Measurements from ENCODE around the gene MKS1. TPM values are rescaled to one million over a fixed set of nuclear protein-coding genes. Genes with fewer than 3 reads are reported as not detected.
A peak's percentile ranks its signal among the peaks of the same experiment; 100 is the strongest.

Gene MKS1
- total and polyA plus RNA-seq, 10 of the 15 experiments (the other 5 are each of a cell fraction or from before 2014, with no cell fraction given): 5.7 to 21.4 (median 13.9) TPM

DNA sequence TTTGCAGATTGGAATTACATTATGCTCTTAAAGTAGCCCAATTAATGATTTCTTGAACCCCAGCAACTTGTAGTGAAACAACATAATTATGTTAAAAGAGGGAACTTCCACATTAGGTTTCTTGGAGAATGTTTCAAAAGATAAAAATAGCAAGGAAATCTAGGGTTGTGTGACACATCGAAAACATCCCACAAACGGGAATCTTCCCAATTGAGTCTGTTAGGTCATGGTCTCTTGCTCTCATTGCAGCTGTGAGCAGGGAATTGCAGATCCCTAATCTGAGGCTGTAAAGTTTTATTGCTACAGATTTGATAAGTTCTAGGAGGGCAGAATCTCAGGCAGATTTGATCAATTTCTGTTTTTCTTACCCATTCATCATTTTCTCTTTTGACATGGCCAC lies 12.6 kb upstream of the MKS1 start:
- intact Hi-C loops (cut with micrococcal nuclease; ENCODE audit: unreplicated experiment) (no loop called here), in situ Hi-C loops (cut with MboI) (no loop called here)
- Histone ChIP-seq H3K9me3 (replicated peaks; ENCODE audit: control insufficient read depth, insufficient read depth, low read length) (no peaks in the 10 kb centered on the region; the same call in 2 of the 3 replicates), H4K20me1 (ENCODE audit: control insufficient read depth, insufficient read depth) (no peaks in the 10 kb centered on the region), H3K4me2 (ENCODE audit: control insufficient read depth, insufficient read depth) (0 out of 2 replicates have a peak overlapping the region, but pooled peaks have one; percentile 95), H3K4me3 (no peak overlapping the region), H3K79me2 (ENCODE audit: control insufficient read depth, insufficient read depth, low read length) (no peaks in the 10 kb centered on the region), H2AFZ (ENCODE audit: control insufficient read depth, low read depth, low read length) (no peak overlapping the region), H3K9ac (ENCODE audit: control insufficient read depth, insufficient read depth, low read length) (no peak overlapping the region), H3K4me1 (ENCODE audit: control insufficient read depth, insufficient read depth, low read length) (peaks cover 21% of the 10 kb centered on the region), H3K36me3 (ENCODE audit: control insufficient read depth in 2 of 2, insufficient read depth in 2 of 2, low read length in 1 of 2) (no peaks in the 10 kb centered on the region), H3K27me3 (replicated peaks in 1 of 2; ENCODE audit: control insufficient read depth in 2 of 2, insufficient read depth in 2 of 2, low read length in 1 of 2) (no peaks in the 10 kb centered on the region), H3K27ac (ENCODE audit: control insufficient read depth, insufficient read depth) (no peak overlapping the region)
- FAIRE-seq (no peak), ATAC-seq (no peak), DNase-seq (ENCODE audit: low read depth, low spot score) (no peak)
- ChIA-PET CTCF (interaction anchor here (0.8 to 7.0 kb wide), 6 partner anchors 10 to 86 kb away, joined by 3 to 78 read pairs (median 6); partner anchors contain the start of gene MKS1), RAD21 (ENCODE audit: unreplicated experiment) (interaction anchor here (1.0 to 1.7 kb wide), 7 partner anchors 11 to 186 kb away, joined by 3 to 13 read pairs (median 7); partner anchors contain the start of gene MKS1), SMC1A (ENCODE audit: uncharacterized antibody, unreplicated experiment) (interaction anchor here (1.0 to 4.2 kb wide), 11 partner anchors 10 to 188 kb away, joined by 3 to 26 read pairs (median 5); partner anchors contain the start of gene MKS1), POLR2A (interaction anchor here (0.7 to 4.0 kb wide), 5 partner anchors 12 to 113 kb away, joined by 3 to 25 read pairs (median 6); partner anchors contain the start of gene MKS1)
- WGBS (ENCODE audit: insufficient coverage, insufficient replicate concordance, low lambda C conversion rate, missing lambda C conversion rate): 70% methylated on average over 2 of the region's 2 CpGs
- TF ChIP-seq FOS (IDR thresholded peaks at IDR 0.05; ENCODE audit: borderline replicate concordance, extremely low read depth, insufficient read length) (no peak), RAD51 (IDR thresholded peaks at IDR 0.05) (no peak), JUND (IDR thresholded peaks at IDR 0.05; ENCODE audit: low read depth, low read length) (no peak), DPF2 (IDR thresholded peaks at IDR 0.05) (no peak), KAT2A (conservative IDR thresholded peaks at IDR 0.05; ENCODE audit: control insufficient read depth, low read depth, low read length) (no peak), SP1 (IDR thresholded peaks at IDR 0.05; ENCODE audit: low read depth, low read length) (no peak), SUZ12 (IDR thresholded peaks at IDR 0.05; ENCODE audit: unreplicated experiment) (no peak), TCF12 (IDR thresholded peaks at IDR 0.05; ENCODE audit: low read depth, low read length) (no peak)
- TF ChIP-seq, protein P1, sequence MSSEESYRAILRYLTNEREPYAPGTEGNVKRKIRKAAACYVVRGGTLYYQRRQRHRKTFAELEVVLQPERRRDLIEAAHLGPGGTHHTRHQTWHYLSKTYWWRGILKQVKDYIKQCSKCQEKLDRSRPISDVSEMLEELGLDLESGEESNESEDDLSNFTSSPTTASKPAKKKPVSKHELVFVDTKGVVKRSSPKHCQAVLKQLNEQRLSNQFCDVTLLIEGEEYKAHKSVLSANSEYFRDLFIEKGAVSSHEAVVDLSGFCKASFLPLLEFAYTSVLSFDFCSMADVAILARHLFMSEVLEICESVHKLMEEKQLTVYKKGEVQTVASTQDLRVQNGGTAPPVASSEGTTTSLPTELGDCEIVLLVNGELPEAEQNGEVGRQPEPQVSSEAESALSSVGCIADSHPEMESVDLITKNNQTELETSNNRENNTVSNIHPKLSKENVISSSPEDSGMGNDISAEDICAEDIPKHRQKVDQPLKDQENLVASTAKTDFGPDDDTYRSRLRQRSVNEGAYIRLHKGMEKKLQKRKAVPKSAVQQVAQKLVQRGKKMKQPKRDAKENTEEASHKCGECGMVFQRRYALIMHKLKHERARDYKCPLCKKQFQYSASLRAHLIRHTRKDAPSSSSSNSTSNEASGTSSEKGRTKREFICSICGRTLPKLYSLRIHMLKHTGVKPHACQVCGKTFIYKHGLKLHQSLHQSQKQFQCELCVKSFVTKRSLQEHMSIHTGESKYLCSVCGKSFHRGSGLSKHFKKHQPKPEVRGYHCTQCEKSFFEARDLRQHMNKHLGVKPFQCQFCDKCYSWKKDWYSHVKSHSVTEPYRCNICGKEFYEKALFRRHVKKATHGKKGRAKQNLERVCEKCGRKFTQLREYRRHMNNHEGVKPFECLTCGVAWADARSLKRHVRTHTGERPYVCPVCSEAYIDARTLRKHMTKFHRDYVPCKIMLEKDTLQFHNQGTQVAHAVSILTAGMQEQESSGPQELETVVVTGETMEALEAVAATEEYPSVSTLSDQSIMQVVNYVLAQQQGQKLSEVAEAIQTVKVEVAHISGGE (CRISPR knock-in tag; IDR thresholded peaks at IDR 0.05): no peak
- TF ChIP-seq, protein P2, sequence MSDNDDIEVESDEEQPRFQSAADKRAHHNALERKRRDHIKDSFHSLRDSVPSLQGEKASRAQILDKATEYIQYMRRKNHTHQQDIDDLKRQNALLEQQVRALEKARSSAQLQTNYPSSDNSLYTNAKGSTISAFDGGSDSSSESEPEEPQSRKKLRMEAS (IDR thresholded peaks at IDR 0.05; ENCODE audit: low read depth, low read length): no peak
- TF ChIP-seq, protein P3, sequence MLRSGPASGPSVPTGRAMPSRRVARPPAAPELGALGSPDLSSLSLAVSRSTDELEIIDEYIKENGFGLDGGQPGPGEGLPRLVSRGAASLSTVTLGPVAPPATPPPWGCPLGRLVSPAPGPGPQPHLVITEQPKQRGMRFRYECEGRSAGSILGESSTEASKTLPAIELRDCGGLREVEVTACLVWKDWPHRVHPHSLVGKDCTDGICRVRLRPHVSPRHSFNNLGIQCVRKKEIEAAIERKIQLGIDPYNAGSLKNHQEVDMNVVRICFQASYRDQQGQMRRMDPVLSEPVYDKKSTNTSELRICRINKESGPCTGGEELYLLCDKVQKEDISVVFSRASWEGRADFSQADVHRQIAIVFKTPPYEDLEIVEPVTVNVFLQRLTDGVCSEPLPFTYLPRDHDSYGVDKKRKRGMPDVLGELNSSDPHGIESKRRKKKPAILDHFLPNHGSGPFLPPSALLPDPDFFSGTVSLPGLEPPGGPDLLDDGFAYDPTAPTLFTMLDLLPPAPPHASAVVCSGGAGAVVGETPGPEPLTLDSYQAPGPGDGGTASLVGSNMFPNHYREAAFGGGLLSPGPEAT (IDR thresholded peaks at IDR 0.05; ENCODE audit: low read depth): no peak
- BruUV-seq (replicated peaks): no TSS peak

Data from GM12878 (cell line).